Retinal pigment epithelial cell (primary cell): ENCODE data around the gene ARFGAP1.

ENCODE experiments used
- DNase-seq: peaks from one replicate; pipeline ENCODE4 v3.0.0-alpha.2; 2010; ENCODE audit warnings: low read depth
- H3K4me3 ChIP-seq: 2 replicates; pipeline ENCODE4 v1.5.1; 2011; ENCODE audit warnings: mild to moderate bottlenecking, low read length, control low read depth, moderate library complexity
- TF ChIP-seq, protein P1 (sequence below): conservative IDR thresholded peaks from 2 replicates; pipeline ENCODE4 v1.5.1; 2011; ENCODE audit warnings: low read depth, low read length, control low read depth, inconsistent platforms

The ARFGAP1 gene

DNA sequence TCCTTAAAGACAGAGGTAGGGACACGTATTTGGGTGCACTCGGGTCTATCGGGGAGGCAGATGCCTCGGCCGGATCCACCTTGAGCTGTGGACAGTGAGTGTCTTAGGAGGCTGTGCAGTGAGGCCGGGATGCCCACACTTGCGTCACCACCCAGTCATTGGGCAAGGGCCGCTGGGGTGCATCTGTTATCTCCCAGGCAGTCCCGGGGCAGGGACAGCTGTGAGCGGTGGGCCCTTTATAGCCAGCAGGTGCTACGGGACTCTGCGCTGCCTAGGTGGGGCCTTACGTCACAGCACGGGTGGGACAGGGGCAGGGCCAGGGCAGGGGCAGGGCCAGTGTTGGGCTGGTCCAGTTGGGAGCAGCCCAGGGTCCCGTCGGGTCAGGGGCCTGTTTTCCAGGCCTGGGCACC lies 19.7 kb downstream of the ARFGAP1 start:
- DNase-seq, result no peak
- no peak overlapping the region for H3K4me3 ChIP-seq
- TF ChIP-seq, protein P1, sequence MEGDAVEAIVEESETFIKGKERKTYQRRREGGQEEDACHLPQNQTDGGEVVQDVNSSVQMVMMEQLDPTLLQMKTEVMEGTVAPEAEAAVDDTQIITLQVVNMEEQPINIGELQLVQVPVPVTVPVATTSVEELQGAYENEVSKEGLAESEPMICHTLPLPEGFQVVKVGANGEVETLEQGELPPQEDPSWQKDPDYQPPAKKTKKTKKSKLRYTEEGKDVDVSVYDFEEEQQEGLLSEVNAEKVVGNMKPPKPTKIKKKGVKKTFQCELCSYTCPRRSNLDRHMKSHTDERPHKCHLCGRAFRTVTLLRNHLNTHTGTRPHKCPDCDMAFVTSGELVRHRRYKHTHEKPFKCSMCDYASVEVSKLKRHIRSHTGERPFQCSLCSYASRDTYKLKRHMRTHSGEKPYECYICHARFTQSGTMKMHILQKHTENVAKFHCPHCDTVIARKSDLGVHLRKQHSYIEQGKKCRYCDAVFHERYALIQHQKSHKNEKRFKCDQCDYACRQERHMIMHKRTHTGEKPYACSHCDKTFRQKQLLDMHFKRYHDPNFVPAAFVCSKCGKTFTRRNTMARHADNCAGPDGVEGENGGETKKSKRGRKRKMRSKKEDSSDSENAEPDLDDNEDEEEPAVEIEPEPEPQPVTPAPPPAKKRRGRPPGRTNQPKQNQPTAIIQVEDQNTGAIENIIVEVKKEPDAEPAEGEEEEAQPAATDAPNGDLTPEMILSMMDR, result no peak

DNA sequence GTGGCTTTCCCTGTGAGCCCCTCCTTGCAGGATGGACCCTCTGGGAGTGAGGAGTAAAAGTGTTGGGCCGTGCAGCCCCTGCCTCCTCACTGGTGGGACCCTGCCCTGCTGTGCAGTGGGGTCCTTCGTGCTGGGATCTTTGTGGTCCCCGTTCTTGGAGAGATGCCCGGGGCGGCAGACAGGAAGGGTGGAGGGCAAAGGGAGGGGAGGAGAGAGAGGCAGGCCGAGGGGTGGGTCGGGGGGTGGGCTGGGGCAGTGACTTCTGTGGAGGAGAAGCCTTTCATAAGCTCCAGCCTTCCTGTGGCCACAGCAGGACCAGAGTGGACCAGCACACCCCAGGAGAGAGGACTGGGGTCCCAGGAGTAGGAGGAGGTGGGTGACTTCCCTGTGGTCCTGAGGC lies 20.3 kb downstream of the ARFGAP1 start, which contains the start of gene COL20A1:
COL20A1 (plus strand) TSS at position 283 of the 400 bp plus-strand sequence. CDS start 1,922 bp downstream, outside the sequence.
- H3K4me3 ChIP-seq, result no peak within 1 kb of the TSS
- DNase-seq, result no peak
- TF ChIP-seq, protein P1, result no peak

DNA sequence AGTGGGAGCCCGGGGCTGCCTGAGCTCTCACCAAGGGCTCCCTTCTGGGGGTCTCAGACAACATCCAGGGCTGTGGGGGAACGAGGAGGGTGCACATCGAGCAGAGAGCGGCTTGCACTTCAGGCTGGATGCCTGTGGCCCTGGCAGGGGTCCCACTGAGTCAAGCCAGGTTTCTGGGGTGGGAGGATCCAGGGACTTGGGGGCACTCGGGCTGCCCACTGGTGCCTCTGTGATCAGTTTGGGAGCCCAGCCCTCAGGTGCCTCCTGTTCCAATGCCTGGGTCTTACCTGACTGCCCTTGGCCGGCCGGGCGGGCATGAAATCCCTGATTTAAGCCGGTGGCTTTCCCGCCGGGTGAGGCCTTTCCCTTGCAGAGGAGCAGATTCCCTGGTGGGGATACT lies 20.8 kb downstream of the ARFGAP1 start:
- no peak for DNase-seq
- TF ChIP-seq, protein P1, result no peak
- no peak overlapping the region for H3K4me3 ChIP-seq

DNA sequence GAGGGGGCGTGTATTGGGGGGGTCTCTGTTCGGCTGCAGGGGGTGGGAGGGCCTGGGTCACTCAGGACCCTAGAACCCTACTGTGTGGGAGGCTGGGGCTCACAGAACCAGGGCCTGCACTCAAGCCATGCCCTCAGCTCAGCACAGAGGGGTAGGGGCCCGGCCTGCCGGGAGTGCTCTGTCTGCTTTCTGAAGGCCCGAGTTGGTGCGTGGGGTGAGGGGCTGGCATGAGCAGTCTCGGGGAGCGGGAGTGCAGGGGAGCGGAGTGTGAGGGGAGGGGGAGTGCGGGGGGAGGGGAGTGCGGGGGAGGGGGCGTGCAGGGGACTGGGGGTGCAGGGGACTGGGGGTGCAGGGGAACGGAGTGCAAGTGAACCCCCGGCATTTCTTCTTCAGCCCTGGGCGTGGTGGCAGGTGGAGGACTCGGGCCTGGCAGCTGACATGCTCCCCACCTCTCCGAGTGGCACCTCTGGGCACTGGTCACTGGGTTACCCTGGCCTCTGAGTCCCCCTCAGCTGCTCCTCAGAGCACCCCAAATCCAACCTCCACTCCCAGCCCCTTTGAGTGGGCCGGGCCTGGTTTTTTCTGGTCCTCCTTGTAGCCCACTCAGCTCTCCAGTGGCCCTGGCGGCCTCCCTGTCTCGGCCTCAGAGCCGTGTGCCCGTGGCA lies 21.4 kb downstream of the ARFGAP1 start:
- TF ChIP-seq, protein P1, result no peak
- H3K4me3 ChIP-seq, result no peak overlapping the region
- DNase-seq, result no peak

DNA sequence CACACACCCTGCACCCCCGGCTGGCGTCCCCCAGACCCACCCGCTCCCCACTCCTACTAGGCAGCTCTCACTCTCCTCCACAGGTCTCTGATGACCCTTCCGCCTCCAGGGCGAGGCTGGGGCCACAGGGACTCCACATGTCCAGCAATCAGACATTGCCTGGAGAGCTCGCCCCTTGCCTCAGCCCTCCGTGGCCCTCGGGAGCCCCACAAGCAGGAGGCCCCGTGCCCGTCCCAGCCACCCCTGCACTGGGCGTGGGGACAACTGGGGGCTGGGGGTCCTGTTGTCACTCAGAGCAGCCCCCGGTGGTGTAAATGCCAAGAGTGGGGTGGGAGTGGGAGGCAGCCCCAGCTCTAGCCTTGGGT lies 21.9 kb downstream of the ARFGAP1 start:
- TF ChIP-seq, protein P1, result no peak
- no peak for DNase-seq
- H3K4me3 ChIP-seq, result no peak overlapping the region

DNA sequence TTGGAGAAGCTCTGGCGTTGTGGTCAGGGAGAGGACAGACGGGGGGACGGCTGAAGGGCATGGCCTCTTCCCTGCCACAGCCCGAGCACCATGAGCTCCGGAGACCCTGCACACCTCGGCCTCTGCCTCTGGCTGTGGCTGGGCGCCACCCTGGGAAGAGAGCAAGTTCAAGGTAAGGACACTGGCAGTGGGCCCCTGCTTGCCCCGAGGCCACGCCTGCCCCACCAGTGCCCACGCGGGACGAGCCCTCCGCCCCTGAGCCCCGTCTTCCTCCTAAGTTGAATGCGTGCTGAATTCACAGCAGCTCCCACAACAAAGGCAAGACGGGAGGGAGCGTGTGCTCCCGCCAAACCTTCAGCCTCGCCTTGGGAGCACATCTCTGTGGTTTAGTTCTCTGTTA lies 22.4 kb downstream of the ARFGAP1 start:
- H3K4me3 ChIP-seq, result no peak overlapping the region
- no peak for DNase-seq
- TF ChIP-seq, protein P1, result no peak

DNA sequence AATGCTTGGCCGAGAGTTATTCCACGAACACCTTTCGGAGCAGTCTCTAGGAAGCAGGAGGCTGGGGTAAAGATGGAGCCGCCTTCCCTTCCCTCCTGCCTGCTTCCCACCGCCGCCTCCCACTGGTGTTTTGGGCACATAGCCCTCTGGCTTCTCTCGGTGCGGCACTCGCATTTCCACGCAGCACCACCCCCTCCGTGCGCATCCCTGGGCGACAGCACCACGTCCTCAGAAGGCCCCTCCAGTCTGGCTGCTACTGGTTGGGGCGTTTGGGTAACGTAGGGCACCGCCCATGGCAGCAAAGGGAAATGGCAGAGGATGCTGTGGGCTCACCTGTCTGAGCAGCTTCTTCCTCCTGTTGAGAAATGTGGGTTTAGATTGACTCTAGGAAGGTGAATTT lies 22.8 kb downstream of the ARFGAP1 start:
- H3K4me3 ChIP-seq, result no peak overlapping the region
- TF ChIP-seq, protein P1, result peak; percentile 11
- no peak for DNase-seq
